Measurements from ENCODE around the gene CDC34. TPM values are rescaled to one million over a fixed set of nuclear protein-coding genes. Genes with fewer than 3 reads are reported as not detected.

CDC34 gene
- polyA plus RNA-seq, 1 experiment = 34.0 TPM

DNA sequence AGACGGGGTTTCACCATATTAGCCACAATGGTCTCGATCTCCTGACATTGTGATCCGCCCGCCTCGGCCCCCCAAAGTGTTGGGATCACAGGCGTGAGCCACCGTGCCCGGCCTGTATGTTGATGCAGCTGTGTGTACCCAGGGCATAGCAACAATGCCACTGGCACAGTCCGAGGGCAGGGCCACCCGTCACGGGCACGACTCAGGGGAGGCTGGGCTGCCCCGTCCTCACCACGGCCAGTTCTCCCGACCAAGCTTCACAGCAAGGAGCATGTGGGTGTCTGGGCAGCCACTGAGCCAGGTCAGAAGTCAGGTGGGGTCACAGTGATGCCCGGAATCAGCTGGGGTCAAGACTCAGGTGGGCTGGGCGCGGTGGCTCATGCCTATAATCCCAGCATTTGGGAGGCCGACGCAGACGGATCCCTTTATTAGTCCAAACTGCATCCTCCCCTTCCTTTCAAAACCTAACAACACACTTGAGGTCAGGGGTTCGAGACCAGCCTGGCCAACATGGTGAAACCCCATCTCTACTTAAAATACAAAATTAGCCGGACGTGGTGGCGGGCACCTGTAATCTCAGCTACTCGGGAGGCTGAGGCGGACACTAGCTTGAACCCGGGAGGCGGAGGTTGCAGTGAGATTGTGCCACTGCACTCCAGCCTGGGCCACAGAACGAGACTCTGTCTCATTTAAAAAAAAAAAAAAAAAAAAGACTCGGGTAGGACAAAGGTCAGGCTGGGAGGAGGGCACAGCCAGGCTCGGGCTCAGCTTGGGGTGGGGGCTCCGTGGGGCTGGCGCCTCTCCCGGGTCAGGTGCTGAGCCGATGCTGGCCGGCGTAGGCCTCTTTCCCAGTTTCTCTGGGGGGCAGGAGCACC is 1.2 kb upstream of the CDC34 start:
- peaks cover 3% of the 10 kb centered on the region for H3K27me3 ChIP-seq (ENCODE audit: control insufficient read depth, insufficient read depth, low read length)
- TF ChIP-seq, protein P1, sequence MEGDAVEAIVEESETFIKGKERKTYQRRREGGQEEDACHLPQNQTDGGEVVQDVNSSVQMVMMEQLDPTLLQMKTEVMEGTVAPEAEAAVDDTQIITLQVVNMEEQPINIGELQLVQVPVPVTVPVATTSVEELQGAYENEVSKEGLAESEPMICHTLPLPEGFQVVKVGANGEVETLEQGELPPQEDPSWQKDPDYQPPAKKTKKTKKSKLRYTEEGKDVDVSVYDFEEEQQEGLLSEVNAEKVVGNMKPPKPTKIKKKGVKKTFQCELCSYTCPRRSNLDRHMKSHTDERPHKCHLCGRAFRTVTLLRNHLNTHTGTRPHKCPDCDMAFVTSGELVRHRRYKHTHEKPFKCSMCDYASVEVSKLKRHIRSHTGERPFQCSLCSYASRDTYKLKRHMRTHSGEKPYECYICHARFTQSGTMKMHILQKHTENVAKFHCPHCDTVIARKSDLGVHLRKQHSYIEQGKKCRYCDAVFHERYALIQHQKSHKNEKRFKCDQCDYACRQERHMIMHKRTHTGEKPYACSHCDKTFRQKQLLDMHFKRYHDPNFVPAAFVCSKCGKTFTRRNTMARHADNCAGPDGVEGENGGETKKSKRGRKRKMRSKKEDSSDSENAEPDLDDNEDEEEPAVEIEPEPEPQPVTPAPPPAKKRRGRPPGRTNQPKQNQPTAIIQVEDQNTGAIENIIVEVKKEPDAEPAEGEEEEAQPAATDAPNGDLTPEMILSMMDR (IDR thresholded peaks at IDR 0.05; ENCODE audit: low read depth, low read length) = no peak
- DNase-seq (ENCODE audit: low read depth, low spot score) = no peak
- CTCF ChIA-PET = interaction anchor here (0.6 to 4.2 kb wide), 3 partner anchors 20 to 51 kb away, joined by 8 to 29 read pairs (median 10); partner anchors contain the start of gene TPGS1
- H3K9me3 ChIP-seq (ENCODE audit: control insufficient read depth, insufficient read depth, low read length) = peaks cover 4% of the 10 kb centered on the region; the same call in 1 of the 2 replicates
- POLR2A ChIA-PET = interaction anchor here (0.6 to 2.1 kb wide), 5 partner anchors 15 to 53 kb away, joined by 3 to 10 read pairs (median 5); no protein-coding TSS in a partner anchor
- peak overlapping the region; percentile 57 for H3K27ac ChIP-seq (ENCODE audit: low read depth, low read length)
- H3K4me3 ChIP-seq (ENCODE audit: low read depth, low read length) = peak overlapping the region; percentile 75

DNA sequence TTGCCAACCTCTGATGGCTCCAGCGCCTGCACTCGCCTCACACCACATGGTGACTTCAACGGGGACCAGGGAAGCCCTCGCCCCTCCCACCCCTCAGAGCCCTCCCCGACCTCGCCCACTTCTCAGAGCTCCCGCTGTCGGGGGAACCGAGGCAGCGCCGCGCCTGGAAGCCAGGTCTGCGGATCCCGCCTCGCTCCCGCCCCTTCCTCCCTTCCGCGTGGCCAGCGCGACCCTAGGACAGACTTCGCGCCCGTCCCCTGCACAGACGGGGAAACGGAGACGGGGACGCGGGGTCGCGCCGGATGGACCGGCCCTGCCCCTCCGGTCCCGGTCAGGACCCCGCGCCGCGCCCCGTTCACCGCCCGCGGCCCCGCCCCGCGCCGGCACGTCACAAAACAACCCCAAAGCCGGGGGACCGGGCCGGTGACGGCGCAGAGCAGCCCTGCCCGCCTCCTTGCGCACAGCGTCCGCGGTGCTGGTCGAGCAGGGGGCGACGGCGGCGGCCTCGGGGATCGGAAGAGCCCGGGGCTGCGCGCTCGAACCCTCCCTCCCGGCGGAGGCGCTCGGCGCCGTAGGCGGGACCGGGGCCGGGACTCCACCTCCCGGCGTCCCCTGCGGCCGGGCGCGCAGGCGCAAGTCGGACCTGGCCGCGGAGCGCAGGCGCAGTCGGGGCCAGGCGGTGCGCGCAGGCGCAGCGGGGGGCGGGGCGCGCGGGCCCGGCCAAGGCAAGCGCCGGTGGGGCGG is 379 bp upstream of the CDC34 start:
- H3K4me3 ChIP-seq (ENCODE audit: low read depth, low read length) = peak overlapping the region; percentile 82
- peaks cover 3% of the 10 kb centered on the region for H3K27me3 ChIP-seq (ENCODE audit: control insufficient read depth, insufficient read depth, low read length)
- peaks cover 4% of the 10 kb centered on the region; the same call in 1 of the 2 replicates for H3K9me3 ChIP-seq (ENCODE audit: control insufficient read depth, insufficient read depth, low read length)
- peak overlapping the region; percentile 57 for H3K27ac ChIP-seq (ENCODE audit: low read depth, low read length)
- TF ChIP-seq, protein P1 (IDR thresholded peaks at IDR 0.05; ENCODE audit: low read depth, low read length) = no peak
- peak; percentile 47 for DNase-seq (ENCODE audit: low read depth, low spot score)
- ChIA-PET CTCF (interaction anchor here (1.0 to 4.2 kb wide), 4 partner anchors 10 to 25 kb away, joined by 3 to 29 read pairs (median 10); partner anchors contain the start of gene TPGS1), POLR2A (interaction anchor here (0.6 to 2.2 kb wide), 7 partner anchors 20 to 44 kb away, joined by 3 to 8 read pairs (median 5); partner anchors contain the start of gene BSG)

DNA sequence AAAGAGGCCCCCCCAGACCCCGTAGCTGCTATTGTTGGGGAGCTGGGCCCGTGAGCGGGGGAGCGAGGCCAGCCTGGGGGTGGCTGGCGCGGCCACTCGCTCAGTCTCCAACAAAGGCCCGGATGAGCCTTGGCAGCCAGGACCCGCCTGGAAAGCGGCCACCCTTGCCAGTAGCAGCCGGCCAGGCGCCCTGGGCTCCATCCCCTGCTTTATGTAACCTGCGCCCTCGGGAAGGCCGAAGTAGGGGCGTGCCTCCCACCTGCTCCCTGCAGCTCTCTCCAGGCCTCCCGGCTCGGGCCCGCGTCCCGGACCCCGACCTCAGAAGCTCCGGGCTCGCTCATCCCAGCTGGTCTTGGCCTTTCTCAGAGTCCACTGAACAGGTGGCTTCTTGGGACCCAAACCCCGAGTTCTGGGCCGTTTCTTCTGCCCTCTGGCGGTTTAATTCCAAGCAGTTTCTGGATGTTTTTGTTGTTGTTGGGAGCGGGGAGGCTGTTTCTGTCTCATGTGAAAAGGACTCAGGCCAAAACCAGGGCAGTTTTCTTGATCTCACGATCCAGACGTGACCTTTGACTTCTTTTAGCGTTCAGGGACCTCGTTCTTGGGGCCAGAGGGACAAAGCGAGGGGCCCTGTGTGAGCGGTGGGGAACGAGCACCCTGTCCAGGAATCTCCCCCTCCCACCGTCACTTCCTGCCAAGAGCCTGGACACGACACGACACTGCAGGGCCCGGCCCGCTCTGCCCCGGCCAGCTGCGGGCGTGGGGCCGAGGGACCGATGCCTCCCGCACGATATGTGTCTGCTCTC is 1.2 kb downstream of the CDC34 start:
- CTCF ChIA-PET = interaction anchor here (0.6 to 4.2 kb wide), 8 partner anchors 22 to 1516 kb away, joined by 3 to 29 read pairs (median 3); no protein-coding TSS in a partner anchor
- no peaks in the 10 kb centered on the region for H3K27me3 ChIP-seq (ENCODE audit: control insufficient read depth, insufficient read depth, low read length)
- TF ChIP-seq, protein P1 (IDR thresholded peaks at IDR 0.05; ENCODE audit: low read depth, low read length) = peak; percentile 68
- H3K4me3 ChIP-seq (ENCODE audit: low read depth, low read length) = peak overlapping the region; percentile 82
- peaks cover 4% of the 10 kb centered on the region; the same call in 1 of the 2 replicates for H3K9me3 ChIP-seq (ENCODE audit: control insufficient read depth, insufficient read depth, low read length)
- no peak for DNase-seq (ENCODE audit: low read depth, low spot score)
- POLR2A ChIA-PET = interaction anchor here (1.2 to 2.2 kb wide), 3 partner anchors 39 to 43 kb away, joined by 5 to 8 read pairs (median 6); partner anchors contain the start of gene BSG
- H3K27ac ChIP-seq (ENCODE audit: low read depth, low read length) = peak overlapping the region; percentile 70

DNA sequence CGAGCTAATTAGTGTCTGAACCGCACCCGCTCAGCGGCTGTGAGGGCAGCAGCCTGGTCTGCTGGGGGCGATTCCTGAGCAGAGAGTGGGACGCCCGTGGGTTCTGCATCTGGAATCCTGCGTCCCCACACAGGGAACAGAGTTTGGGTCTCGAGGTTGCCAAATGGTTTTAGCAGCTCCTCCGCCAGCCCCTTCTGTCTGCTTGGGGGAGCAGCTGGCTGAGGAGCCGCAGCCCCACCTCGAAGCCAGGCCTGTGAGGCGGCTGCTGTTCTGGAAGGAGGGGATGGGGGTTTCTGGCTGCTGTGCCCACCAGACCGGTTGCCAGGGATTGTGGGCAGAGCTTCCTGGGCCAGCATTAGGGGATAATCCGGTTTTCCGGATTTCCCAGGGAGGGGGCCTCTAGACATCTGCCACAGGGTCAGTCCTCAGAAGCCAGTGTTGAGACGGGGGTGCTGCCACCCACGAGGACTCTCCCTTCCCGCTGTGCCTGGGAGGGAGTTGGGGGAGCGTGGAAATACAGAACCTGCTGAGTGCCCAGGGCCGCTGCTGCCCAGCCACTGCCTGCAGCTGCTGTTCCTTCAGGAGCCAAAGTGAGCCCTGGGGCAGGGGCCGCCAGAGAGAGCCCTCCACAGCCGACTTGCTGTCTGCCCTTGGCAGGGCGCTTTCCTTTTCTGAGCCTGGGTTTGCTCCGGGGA is 2.0 kb downstream of the CDC34 start:
- ChIA-PET CTCF (interaction anchor here (0.6 to 4.2 kb wide), 4 partner anchors 23 to 1515 kb away, joined by 3 to 29 read pairs (median 4); no protein-coding TSS in a partner anchor), POLR2A (interaction anchor here (1.2 to 2.2 kb wide), 2 partner anchors 39 to 42 kb away, joined by 5 to 8 read pairs; partner anchors contain the start of gene BSG)

More for the DNA sequence above, 2.0 kb downstream of the CDC34 start:
- H3K4me3 ChIP-seq (ENCODE audit: low read depth, low read length) = peak overlapping the region; percentile 82
- H3K9me3 ChIP-seq (ENCODE audit: control insufficient read depth, insufficient read depth, low read length) = peaks cover 3% of the 10 kb centered on the region; the same call in 1 of the 2 replicates
- TF ChIP-seq, protein P1 (IDR thresholded peaks at IDR 0.05; ENCODE audit: low read depth, low read length) = no peak
- H3K27me3 ChIP-seq (ENCODE audit: control insufficient read depth, insufficient read depth, low read length) = no peaks in the 10 kb centered on the region
- H3K27ac ChIP-seq (ENCODE audit: low read depth, low read length) = peak overlapping the region; percentile 70
- no peak for DNase-seq (ENCODE audit: low read depth, low spot score)
